H9 (cell line): ENCODE data around the gene NEBL. TPM values are rescaled to one million over a fixed set of nuclear protein-coding genes. Genes with fewer than 3 reads are reported as not detected.

Source experiments
- DNase-seq: peaks from one replicate; pipeline ENCODE4 v3.0.0-alpha.2; 2017
- H2AFZ ChIP-seq: one replicate; pipeline ENCODE4 v1.6.1; 2013; ENCODE audit warnings: mild to moderate bottlenecking, low read length, control low read depth, moderate library complexity
- H2AK5ac ChIP-seq: 2 replicates; pipeline ENCODE4 v1.6.1; 2013; ENCODE audit warnings: low read length, control low read depth, mixed read lengths; ENCODE audit not compliant: insufficient read length
- H2BK120ac ChIP-seq: one replicate; pipeline ENCODE4 v1.6.1; 2013; ENCODE audit warnings: low read depth, mild to moderate bottlenecking, low read length, control low read depth, inconsistent platforms; ENCODE audit not compliant: poor library complexity, severe bottlenecking
- H2BK12ac ChIP-seq: 2 replicates; pipeline ENCODE4 v1.6.1; 2013; ENCODE audit warnings: low read length, control low read depth, mixed read lengths, low read depth; ENCODE audit not compliant: insufficient read length
- H2BK15ac ChIP-seq: 2 replicates; pipeline ENCODE4 v1.6.1; 2013; ENCODE audit warnings: low read depth, low read length, control low read depth
- H2BK20ac ChIP-seq: one replicate; pipeline ENCODE4 v1.6.1; 2013; ENCODE audit warnings: low read depth, mild to moderate bottlenecking, low read length, control low read depth, inconsistent platforms; ENCODE audit not compliant: poor library complexity, severe bottlenecking
- H2BK5ac ChIP-seq: 2 replicates; pipeline ENCODE4 v1.6.1; 2013; ENCODE audit warnings: low read length, control low read depth, mixed read lengths; ENCODE audit not compliant: insufficient read length
- H3K14ac ChIP-seq: 2 replicates; pipeline ENCODE4 v1.6.1; 2013; ENCODE audit warnings: low read length, control low read depth; ENCODE audit not compliant: insufficient read depth
- H3K18ac ChIP-seq: 2 replicates; pipeline ENCODE4 v1.6.1; 2013; ENCODE audit warnings: low read depth, mild to moderate bottlenecking, mixed read lengths, low read length, control low read depth; ENCODE audit not compliant: insufficient read length
- H3K23ac ChIP-seq: 2 replicates; pipeline ENCODE4 v1.6.1; 2013; ENCODE audit warnings: low read length, control low read depth, mixed read lengths, low read depth; ENCODE audit not compliant: insufficient read length
- H3K23me2 ChIP-seq: 2 replicates; pipeline ENCODE4 v1.6.1; 2013; ENCODE audit warnings: low read depth, mild to moderate bottlenecking, mixed read lengths, low read length, control low read depth; ENCODE audit not compliant: insufficient read length, poor library complexity, severe bottlenecking
- H3K27ac ChIP-seq: 2 replicates; pipeline ENCODE4 v1.5.1; 2013; ENCODE audit warnings: low read length, control low read depth, mixed read lengths, low read depth; ENCODE audit not compliant: insufficient read length
- H3K27me3 ChIP-seq: 2 replicates; pipeline ENCODE4 v1.6.1; 2013; ENCODE audit warnings: low read length, control low read depth, inconsistent platforms; ENCODE audit not compliant: insufficient read depth
- H3K4ac ChIP-seq: 2 replicates; pipeline ENCODE4 v1.6.1; 2013; ENCODE audit warnings: low read depth, mild to moderate bottlenecking, control low read depth, inconsistent platforms, low read length, moderate library complexity
- H3K4me1 ChIP-seq: 2 replicates; pipeline ENCODE4 v1.6.1; 2013; ENCODE audit warnings: low read length, control low read depth, inconsistent platforms; ENCODE audit not compliant: insufficient read depth
- H3K4me2 ChIP-seq: 2 replicates; pipeline ENCODE4 v1.6.1; 2013; ENCODE audit warnings: low read length, control low read depth, mixed read lengths; ENCODE audit not compliant: insufficient read length, insufficient read depth
- H3K56ac ChIP-seq: 2 replicates; pipeline ENCODE4 v1.6.1; 2013; ENCODE audit warnings: low read depth, mild to moderate bottlenecking, mixed read lengths, low read length, control low read depth; ENCODE audit not compliant: insufficient read length
- H3K79me1 ChIP-seq: 2 replicates; pipeline ENCODE4 v1.6.1; 2013; ENCODE audit warnings: low read depth, mild to moderate bottlenecking, moderate library complexity, low read length, control low read depth, inconsistent platforms; ENCODE audit not compliant: insufficient read depth, poor library complexity, severe bottlenecking
- H3K79me2 ChIP-seq: 2 replicates; pipeline ENCODE4 v1.6.1; 2013; ENCODE audit warnings: low read length, control low read depth, inconsistent platforms; ENCODE audit not compliant: insufficient read depth
- H3K9ac ChIP-seq: 2 replicates; pipeline ENCODE4 v1.6.1; 2013; ENCODE audit warnings: low read length, control low read depth, mixed read lengths; ENCODE audit not compliant: insufficient read length; ENCODE audit errors: extremely low read depth
- H3K9me3 ChIP-seq: one replicate; pipeline ENCODE4 v1.6.1; 2013; ENCODE audit warnings: low read depth, low read length, inconsistent platforms; ENCODE audit not compliant: control insufficient read depth
- H3T11ph ChIP-seq: one replicate; pipeline ENCODE4 v1.6.1; 2013; ENCODE audit warnings: mild to moderate bottlenecking, low read length, control low read depth, inconsistent platforms
- H4K20me1 ChIP-seq: one replicate; pipeline ENCODE4 v1.6.1; 2013; ENCODE audit not compliant: control insufficient read depth, insufficient read length, insufficient read depth
- H4K5ac ChIP-seq: 2 replicates; pipeline ENCODE4 v1.6.1; 2013; ENCODE audit warnings: low read depth, mild to moderate bottlenecking, mixed read lengths, low read length, control low read depth; ENCODE audit not compliant: insufficient read length
- H4K8ac ChIP-seq: replicated peaks from 2 replicates; pipeline ENCODE4 v1.6.1; 2013; ENCODE audit warnings: low read length, control low read depth, mixed read lengths, low read depth; ENCODE audit not compliant: insufficient read length
- H4K91ac ChIP-seq: 2 replicates; pipeline ENCODE4 v1.6.1; 2013; ENCODE audit warnings: low read depth, mild to moderate bottlenecking, moderate library complexity, mixed read lengths, low read length, control low read depth; ENCODE audit not compliant: insufficient read length
- H3K27ac Mint-ChIP-seq, 3 experiments: 2 replicates in 2 of 3; 3 replicates in 1 of 3; pipeline ENCODE4 v1.8.0; 2020 to 2021; ENCODE audit warnings: mixed read lengths in 3 of 3, mild to moderate bottlenecking in 1 of 3, moderate library complexity in 1 of 3
- H3K27me3 Mint-ChIP-seq: 2 replicates; pipeline ENCODE4 v1.8.0; 2021; ENCODE audit warnings: low read depth, mild to moderate bottlenecking, moderate library complexity, mixed read lengths
- H3K36me3 Mint-ChIP-seq, 3 experiments: 2 replicates in 2 of 3; 3 replicates in 1 of 3; pipeline ENCODE4 v1.8.0; 2020 to 2021; ENCODE audit warnings: low read depth in 3 of 3, mixed read lengths in 3 of 3; ENCODE audit not compliant: insufficient read depth in 1 of 3
- H3K4me1 Mint-ChIP-seq, 2 experiments: 2 replicates each; pipeline ENCODE4 v1.8.0; 2020; ENCODE audit warnings: mixed read lengths in 2 of 2
- H3K4me3 Mint-ChIP-seq, 2 experiments: 2 replicates in 1 of 2; 3 replicates in 1 of 2; pipeline ENCODE4 v1.8.0; 2020 to 2021; ENCODE audit warnings: mild to moderate bottlenecking in 2 of 2, mixed read lengths in 2 of 2, moderate library complexity in 1 of 2
- H3K9me3 Mint-ChIP-seq, 2 experiments: 2 replicates in 1 of 2; 3 replicates in 1 of 2; pipeline ENCODE4 v1.8.0; 2020; ENCODE audit warnings: mild to moderate bottlenecking in 2 of 2, mixed read lengths in 2 of 2, moderate library complexity in 1 of 2
- total RNA-seq: library from RNA; stranded (reverse); gene quantifications from 2 replicates; pipeline ENCODE4 v1.2.1, GENCODE V29; 2021
- TF ChIP-seq, protein P1 (sequence below): fragments of 200-600 bp; sonication (generic); conservative IDR thresholded peaks from 3 replicates; pipeline ENCODE4 v1.8.0; 2021; ENCODE audit warnings: antibody characterized with exemption, mild to moderate bottlenecking

Gene NEBL
- total RNA-seq, 1 experiment from 2014 or later, result 20.9 TPM

DNA sequence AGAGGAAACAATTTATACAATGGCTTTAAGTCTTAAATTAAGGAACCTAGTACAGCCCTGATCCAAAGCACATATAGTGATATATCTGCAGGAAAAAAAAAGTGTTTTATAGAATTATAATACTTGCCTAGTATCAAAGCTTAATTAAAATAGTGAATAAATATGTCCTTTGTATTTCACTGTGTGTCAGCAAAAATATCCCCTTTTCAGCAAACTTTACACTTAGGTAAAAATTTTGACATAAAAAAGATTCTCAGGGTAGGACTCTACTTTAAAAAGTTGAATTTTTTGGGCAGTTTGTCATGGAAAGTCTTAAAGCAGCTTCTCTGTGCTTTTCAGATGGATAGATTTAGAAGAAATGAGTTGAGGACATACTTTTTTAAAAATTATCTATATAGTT lies 12.7 kb upstream of the NEBL start:
- Histone ChIP-seq H2BK12ac (no peak overlapping the region), H2AK5ac (no peak overlapping the region), H3K23ac (no peak overlapping the region), H3K4me1 (no peaks in the 10 kb centered on the region), H3T11ph (no peak overlapping the region), H3K18ac (no peak overlapping the region), H4K8ac (no peak overlapping the region), H2BK120ac (no peak overlapping the region), H2AFZ (no peak overlapping the region), H4K5ac (no peak overlapping the region), H4K91ac (no peak overlapping the region), H3K9ac (no peak overlapping the region), H3K14ac (no peak overlapping the region), H3K23me2 (no peaks in the 10 kb centered on the region), H2BK15ac (no peak overlapping the region), H3K79me2 (no peaks in the 10 kb centered on the region), H3K9me3 (no peaks in the 10 kb centered on the region), H3K27me3 (no peaks in the 10 kb centered on the region), H3K56ac (no peak overlapping the region), H4K20me1 (no peaks in the 10 kb centered on the region), H3K4me2 (no peak overlapping the region), H2BK20ac (no peak overlapping the region), H3K79me1 (no peaks in the 10 kb centered on the region), H2BK5ac (no peak overlapping the region), H3K27ac (no peak overlapping the region), H3K4ac (no peak overlapping the region)
- Mint-ChIP-seq H3K4me3 (no peak overlapping the region), H3K27me3 (no peaks in the 10 kb centered on the region), H3K9me3 (no peaks in the 10 kb centered on the region; a peak in 1 of 5 replicates), H3K4me1 (no peaks in the 10 kb centered on the region), H3K36me3 (peaks cover 0 to 3% (median 0%) of the 10 kb centered on the region in 3 experiments; a peak in 3 of 7 replicates), H3K27ac (no peak overlapping the region)
- no peak for DNase-seq
- TF ChIP-seq, protein P1, sequence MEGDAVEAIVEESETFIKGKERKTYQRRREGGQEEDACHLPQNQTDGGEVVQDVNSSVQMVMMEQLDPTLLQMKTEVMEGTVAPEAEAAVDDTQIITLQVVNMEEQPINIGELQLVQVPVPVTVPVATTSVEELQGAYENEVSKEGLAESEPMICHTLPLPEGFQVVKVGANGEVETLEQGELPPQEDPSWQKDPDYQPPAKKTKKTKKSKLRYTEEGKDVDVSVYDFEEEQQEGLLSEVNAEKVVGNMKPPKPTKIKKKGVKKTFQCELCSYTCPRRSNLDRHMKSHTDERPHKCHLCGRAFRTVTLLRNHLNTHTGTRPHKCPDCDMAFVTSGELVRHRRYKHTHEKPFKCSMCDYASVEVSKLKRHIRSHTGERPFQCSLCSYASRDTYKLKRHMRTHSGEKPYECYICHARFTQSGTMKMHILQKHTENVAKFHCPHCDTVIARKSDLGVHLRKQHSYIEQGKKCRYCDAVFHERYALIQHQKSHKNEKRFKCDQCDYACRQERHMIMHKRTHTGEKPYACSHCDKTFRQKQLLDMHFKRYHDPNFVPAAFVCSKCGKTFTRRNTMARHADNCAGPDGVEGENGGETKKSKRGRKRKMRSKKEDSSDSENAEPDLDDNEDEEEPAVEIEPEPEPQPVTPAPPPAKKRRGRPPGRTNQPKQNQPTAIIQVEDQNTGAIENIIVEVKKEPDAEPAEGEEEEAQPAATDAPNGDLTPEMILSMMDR, result no peak
